Trophoblast cell (in vitro differentiated cells and primary cell): ENCODE results near the gene WWC2.
A peak's percentile ranks its signal among the peaks of the same experiment; 100 is the strongest.

Experiments used
- DNase-seq, 2 donors: peaks; one replicate each; pipeline ENCODE4 v3.0.0-alpha.2; 2016
- H2AFZ ChIP-seq: 2 replicates; pipeline ENCODE4 v1.6.1; 2013; ENCODE audit warnings: low read length, moderate library complexity, mild to moderate bottlenecking; ENCODE audit not compliant: insufficient read depth, poor library complexity
- H2AK5ac ChIP-seq: 2 replicates; pipeline ENCODE4 v1.6.1; 2013; ENCODE audit warnings: mild to moderate bottlenecking, low read length
- H2BK120ac ChIP-seq: 2 replicates; pipeline ENCODE4 v1.6.1; 2013; ENCODE audit warnings: low read length, mild to moderate bottlenecking, moderate library complexity; ENCODE audit not compliant: insufficient read depth, poor library complexity
- H2BK12ac ChIP-seq: 2 replicates; pipeline ENCODE4 v1.6.1; 2013; ENCODE audit warnings: mild to moderate bottlenecking, low read length, moderate library complexity
- H2BK5ac ChIP-seq: 2 replicates; pipeline ENCODE4 v1.6.1; 2013; ENCODE audit warnings: low read length, low read depth, moderate library complexity, mild to moderate bottlenecking; ENCODE audit not compliant: poor library complexity
- H3K14ac ChIP-seq: 2 replicates; pipeline ENCODE4 v1.6.1; 2013; ENCODE audit warnings: mild to moderate bottlenecking, low read length
- H3K18ac ChIP-seq: 2 replicates; pipeline ENCODE4 v1.6.1; 2013; ENCODE audit warnings: mild to moderate bottlenecking, low read length
- H3K23ac ChIP-seq: 2 replicates; pipeline ENCODE4 v1.6.1; 2013; ENCODE audit warnings: low read length
- H3K27ac ChIP-seq: 2 replicates; pipeline ENCODE4 v1.5.1; 2013; ENCODE audit warnings: low read depth, mild to moderate bottlenecking, inconsistent platforms, low read length, moderate library complexity
- H3K27me3 ChIP-seq: 2 replicates; pipeline ENCODE4 v1.6.1; 2013; ENCODE audit warnings: inconsistent platforms, mild to moderate bottlenecking, low read length, moderate library complexity; ENCODE audit not compliant: insufficient read depth
- H3K36me3 ChIP-seq, 2 experiments: 1 replicate in 1 of 2; 2 replicates in 1 of 2; pipeline ENCODE4 v1.6.1; 2013; ENCODE audit warnings: low read length in 2 of 2, mild to moderate bottlenecking in 2 of 2, moderate library complexity in 1 of 2; ENCODE audit not compliant: insufficient read depth in 2 of 2, control insufficient read depth in 1 of 2
- H3K4ac ChIP-seq: 2 replicates; pipeline ENCODE4 v1.6.1; 2013; ENCODE audit warnings: low read depth, mild to moderate bottlenecking, low read length, moderate library complexity
- H3K4me1 ChIP-seq, 2 experiments: 1 replicate in 1 of 2; 2 replicates in 1 of 2; pipeline ENCODE4 v1.6.1; 2013; ENCODE audit warnings: low read length in 2 of 2, mild to moderate bottlenecking in 2 of 2, moderate library complexity in 1 of 2; ENCODE audit not compliant: insufficient read depth in 2 of 2, control insufficient read depth in 1 of 2
- H3K4me2 ChIP-seq: 2 replicates; pipeline ENCODE4 v1.6.1; 2013; ENCODE audit warnings: inconsistent platforms, mild to moderate bottlenecking, low read length, moderate library complexity
- H3K4me3 ChIP-seq: 2 replicates; pipeline ENCODE4 v1.5.1; 2013; ENCODE audit warnings: mild to moderate bottlenecking, low read depth, low read length, inconsistent platforms
- H3K79me1 ChIP-seq: one replicate; pipeline ENCODE4 v1.6.1; 2013; ENCODE audit warnings: low read length
- H3K79me2 ChIP-seq: 2 replicates; pipeline ENCODE4 v1.6.1; 2013; ENCODE audit warnings: low read length, mild to moderate bottlenecking; ENCODE audit not compliant: control insufficient read depth, insufficient read depth, poor library complexity
- H3K9ac ChIP-seq: 2 replicates; pipeline ENCODE4 v1.6.1; 2013; ENCODE audit warnings: mild to moderate bottlenecking, low read length
- H3K9me3 ChIP-seq: 2 replicates; pipeline ENCODE4 v1.6.1; 2013; ENCODE audit warnings: low read depth, mild to moderate bottlenecking, control low read depth, inconsistent platforms, low read length; ENCODE audit not compliant: insufficient read depth
- H4K12ac ChIP-seq: 2 replicates; pipeline ENCODE4 v1.6.1; 2013; ENCODE audit warnings: low read depth, mild to moderate bottlenecking, low read length, moderate library complexity
- H4K8ac ChIP-seq: 2 replicates; pipeline ENCODE4 v1.6.1; 2013; ENCODE audit warnings: low read depth, mild to moderate bottlenecking, low read length, moderate library complexity
- H4K91ac ChIP-seq: one replicate; pipeline ENCODE4 v1.6.1; 2013; ENCODE audit warnings: low read depth, mild to moderate bottlenecking, low read length, moderate library complexity
- WGBS: extraction: QIAGEN DNeasy Blood & Tissue Kit; methylation state at CpG from one replicate; pipeline ENCODE4 v1.1.7; 2013; ENCODE audit warnings: missing lambda C conversion rate; ENCODE audit not compliant: insufficient read length, insufficient coverage; ENCODE audit errors: extremely low coverage; 5-methylcytosine and 5-hydroxymethylcytosine counted together

Gene WWC2

DNA sequence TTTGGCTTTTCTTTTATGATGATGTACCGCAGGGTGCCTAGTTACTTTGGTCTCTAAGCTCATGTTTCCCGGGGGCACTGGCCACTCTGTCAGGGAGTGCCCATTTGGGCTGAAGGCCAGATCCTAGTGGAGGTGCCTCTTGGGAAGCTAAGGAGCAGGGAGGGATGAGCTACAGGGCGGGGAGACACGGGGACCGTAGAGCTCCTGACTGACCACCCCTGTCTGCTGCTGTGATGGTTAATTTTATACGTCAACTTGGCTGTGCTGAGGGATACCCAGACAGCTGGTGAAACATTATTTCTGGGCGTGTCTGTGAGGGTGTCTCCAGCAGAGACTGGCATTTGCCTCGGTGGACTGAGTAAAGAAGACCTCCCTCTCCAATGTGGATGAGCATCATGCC is 248.1 kb downstream of the WWC2 start:
- Histone ChIP-seq H2AFZ (no peak overlapping the region), H3K4me1 (no peaks in the 10 kb centered on the region), H3K9me3 (no peaks in the 10 kb centered on the region), H2BK120ac (no peak overlapping the region), H4K8ac (no peak overlapping the region), H3K79me2 (no peaks in the 10 kb centered on the region), H2BK12ac (no peak overlapping the region), H3K4me3 (no peak overlapping the region), H3K18ac (no peak overlapping the region), H3K36me3 (no peaks in the 10 kb centered on the region), H2AK5ac (no peak overlapping the region), H3K23ac (no peak overlapping the region), H3K4me2 (no peak overlapping the region), H3K27me3 (no peaks in the 10 kb centered on the region), H3K79me1 (no peaks in the 10 kb centered on the region), H3K14ac (no peak overlapping the region), H3K9ac (no peak overlapping the region), H2BK5ac (no peak overlapping the region), H3K4ac (no peak overlapping the region), H4K12ac (no peak overlapping the region), H4K91ac (no peak overlapping the region), H3K27ac (no peak overlapping the region)
- no CpG with 5 or more reads among the region's 8 CpGs for WGBS
- DNase-seq: no peak

DNA sequence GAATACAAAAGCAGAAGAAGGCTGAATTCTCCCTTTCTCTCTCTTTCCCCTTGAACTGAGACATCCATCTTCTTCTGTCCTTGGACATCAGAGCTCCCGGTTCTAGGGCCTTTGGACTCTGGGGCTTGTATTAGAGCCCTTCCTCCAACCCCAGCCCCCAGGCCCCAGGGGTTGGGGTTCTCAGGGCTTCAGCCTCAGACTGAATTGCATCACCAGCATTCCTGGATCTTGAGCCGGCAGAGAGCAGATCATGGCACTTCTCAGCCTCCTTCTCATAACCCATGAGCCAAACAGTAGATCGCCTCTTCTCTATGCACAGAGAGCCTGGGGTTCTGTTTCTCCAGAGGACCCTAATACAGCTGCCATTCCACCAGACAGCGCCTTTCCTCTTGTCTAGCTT is 248.5 kb downstream of the WWC2 start:
- H3K4me1 ChIP-seq: no peaks in the 10 kb centered on the region
- H2AK5ac ChIP-seq: no peak overlapping the region
- DNase-seq: no peak
- no peak overlapping the region for H3K9ac ChIP-seq
- no peak overlapping the region for H3K4me2 ChIP-seq
- no peak overlapping the region for H3K23ac ChIP-seq
- H3K4me3 ChIP-seq: no peak overlapping the region
- no peak overlapping the region for H2BK120ac ChIP-seq
- H3K4ac ChIP-seq: no peak overlapping the region
- no peak overlapping the region for H2AFZ ChIP-seq
- no peak overlapping the region for H3K18ac ChIP-seq
- H4K91ac ChIP-seq: no peak overlapping the region
- WGBS: no CpG with 5 or more reads among the region's 4 CpGs
- H3K36me3 ChIP-seq: no peaks in the 10 kb centered on the region
- no peak overlapping the region for H3K14ac ChIP-seq
- no peak overlapping the region for H2BK12ac ChIP-seq
- H2BK5ac ChIP-seq: no peak overlapping the region
- H3K9me3 ChIP-seq: no peaks in the 10 kb centered on the region
- H3K79me2 ChIP-seq: no peaks in the 10 kb centered on the region
- H3K79me1 ChIP-seq: no peaks in the 10 kb centered on the region
- no peak overlapping the region for H3K27ac ChIP-seq
- no peaks in the 10 kb centered on the region for H3K27me3 ChIP-seq
- no peak overlapping the region for H4K8ac ChIP-seq
- no peak overlapping the region for H4K12ac ChIP-seq

- H3K9ac ChIP-seq: no peak overlapping the region
- H3K4me1 ChIP-seq: no peaks in the 10 kb centered on the region
- H3K18ac ChIP-seq: no peak overlapping the region
- H3K4me3 ChIP-seq: no peak overlapping the region
- H2AFZ ChIP-seq: no peak overlapping the region
- H2BK120ac ChIP-seq: no peak overlapping the region
- H3K9me3 ChIP-seq: no peaks in the 10 kb centered on the region
- no peak overlapping the region for H2BK12ac ChIP-seq
- H3K4ac ChIP-seq: no peak overlapping the region
- no peaks in the 10 kb centered on the region for H3K79me2 ChIP-seq
- H3K27ac ChIP-seq: no peak overlapping the region
- no CpG with 5 or more reads among the region's 12 CpGs for WGBS
- H3K27me3 ChIP-seq: no peaks in the 10 kb centered on the region
- no peaks in the 10 kb centered on the region for H3K36me3 ChIP-seq
- H3K4me2 ChIP-seq: no peak overlapping the region
- no peak overlapping the region for H2BK5ac ChIP-seq
- no peaks in the 10 kb centered on the region for H3K79me1 ChIP-seq
- DNase-seq: no peak
- no peak overlapping the region for H4K8ac ChIP-seq
- no peak overlapping the region for H4K91ac ChIP-seq
- no peak overlapping the region for H3K23ac ChIP-seq
- no peak overlapping the region for H3K14ac ChIP-seq
- no peak overlapping the region for H4K12ac ChIP-seq
- no peak overlapping the region for H2AK5ac ChIP-seq
Observed at GRCh38 chr4:183348136-183348535, 249.1 kb downstream of the WWC2 start.

- peak in 1 of 2 donors; percentile 28 for DNase-seq
- Histone ChIP-seq H2BK120ac (no peak overlapping the region), H3K36me3 (no peaks in the 10 kb centered on the region), H3K79me1 (no peaks in the 10 kb centered on the region), H3K27ac (no peak overlapping the region), H3K4ac (no peak overlapping the region), H3K9me3 (no peaks in the 10 kb centered on the region), H3K9ac (no peak overlapping the region), H4K91ac (no peak overlapping the region), H4K12ac (no peak overlapping the region), H2AFZ (no peak overlapping the region), H2BK12ac (no peak overlapping the region), H3K4me2 (no peak overlapping the region), H3K4me3 (no peak overlapping the region), H2BK5ac (no peak overlapping the region), H4K8ac (no peak overlapping the region), H2AK5ac (no peak overlapping the region), H3K4me1 (no peaks in the 10 kb centered on the region), H3K18ac (no peak overlapping the region), H3K79me2 (no peaks in the 10 kb centered on the region), H3K27me3 (no peaks in the 10 kb centered on the region), H3K14ac (no peak overlapping the region), H3K23ac (no peak overlapping the region)
- no CpG with 5 or more reads among the region's 17 CpGs for WGBS
Observed at GRCh38 chr4:183348706-183349659, 249.9 kb downstream of the WWC2 start.
